ENCODE results near the gene VAV1.
"Not testable (repeated sequence)": the region's sequence is repeated elsewhere in the genome, so short reads cannot be mapped to it uniquely, and the experiment has no call there.

The VAV1 gene

DNA sequence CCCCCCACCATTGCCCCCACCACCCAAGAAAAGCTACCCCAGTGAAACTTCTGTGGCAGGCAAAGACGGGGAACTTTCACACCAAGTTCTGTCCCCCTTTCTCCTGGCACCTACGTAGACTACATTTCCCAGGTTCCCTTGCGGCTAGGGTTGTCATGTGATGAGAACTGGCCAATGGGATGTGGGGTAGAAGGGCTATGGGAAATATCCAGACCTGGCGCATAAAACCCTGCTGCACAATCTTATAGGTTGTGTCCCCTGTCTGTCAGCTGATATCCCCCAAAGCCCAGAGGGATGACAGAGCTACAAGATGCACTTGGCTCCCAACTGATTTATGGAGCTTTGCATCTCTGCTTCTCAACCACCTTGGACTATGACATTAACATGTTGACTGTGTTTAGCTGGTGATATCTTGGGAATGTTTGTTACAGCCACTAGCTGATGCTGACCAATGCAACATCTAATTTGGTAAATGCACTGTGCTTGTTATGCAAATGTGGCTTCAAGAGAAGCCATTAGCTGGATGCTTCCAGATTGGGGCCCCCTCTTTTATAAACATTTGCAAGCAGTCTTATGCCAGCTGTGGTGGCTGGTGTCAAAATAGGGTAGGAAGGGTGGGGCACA is 11.3 kb upstream of the VAV1 start:
- H3K36me3 ChIP-seq (ENCODE audit: control insufficient read depth in 2 of 2, insufficient read depth in 2 of 2, low read length in 2 of 2), result peaks cover 21 to 22% of the 10 kb centered on the region in 2 donors
- no peaks in the 10 kb centered on the region for H3K9me3 ChIP-seq (ENCODE audit: control insufficient read depth in 2 of 2, low read length in 2 of 2)
- no peak overlapping the region for H3K4me3 ChIP-seq (ENCODE audit: low read length in 2 of 2)
- no peaks in the 10 kb centered on the region for H3K27me3 ChIP-seq (ENCODE audit: control insufficient read depth in 2 of 2, insufficient read depth in 2 of 2, low read length in 2 of 2)
- H3K9ac ChIP-seq (ENCODE audit: low read depth in 1 of 2, low read length in 2 of 2), result no peak overlapping the region
- H3K27ac ChIP-seq (ENCODE audit: low read depth in 2 of 2, low read length in 2 of 2), result no peak overlapping the region
- H3K4me1 ChIP-seq (ENCODE audit: control insufficient read depth in 2 of 2, insufficient read depth in 2 of 2, low read length in 2 of 2), result peaks cover 2 to 9% of the 10 kb centered on the region in 2 donors

DNA sequence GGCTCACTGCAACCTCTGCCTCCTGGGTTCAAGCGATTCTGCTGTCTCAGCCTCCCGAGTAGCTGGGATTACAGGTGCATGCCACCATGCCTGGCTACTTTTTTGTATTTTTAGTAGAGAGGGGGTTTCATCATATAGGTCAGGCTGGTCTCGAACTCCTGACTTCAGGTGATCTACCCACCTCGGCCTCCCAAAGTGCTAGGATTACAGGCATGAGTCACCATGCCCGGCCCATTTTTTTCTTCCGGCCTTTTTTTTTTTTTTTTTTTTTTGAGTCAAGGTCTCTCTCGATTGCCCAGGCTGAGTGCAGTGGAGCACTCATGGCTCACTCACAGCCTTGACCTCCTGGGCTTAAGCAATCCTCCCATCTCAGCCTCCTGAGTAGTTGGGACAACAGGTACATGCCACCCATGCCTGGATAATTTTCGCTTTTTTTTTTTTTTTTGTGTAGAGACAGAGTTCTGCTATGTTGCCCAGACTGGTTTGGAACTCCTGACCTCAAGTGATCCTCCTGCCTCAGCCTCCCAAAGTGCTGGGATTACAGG is 10.2 kb upstream of the VAV1 start:
- not testable (repeated sequence) for H3K9ac ChIP-seq (ENCODE audit: low read depth in 1 of 2, low read length in 2 of 2); H3K4me3 ChIP-seq (ENCODE audit: low read length in 2 of 2); H3K9me3 ChIP-seq (ENCODE audit: control insufficient read depth in 2 of 2, low read length in 2 of 2); H3K27ac ChIP-seq (ENCODE audit: low read depth in 2 of 2, low read length in 2 of 2); H3K27me3 ChIP-seq (ENCODE audit: control insufficient read depth in 2 of 2, insufficient read depth in 2 of 2, low read length in 2 of 2)
- peaks cover 21 to 22% of the 10 kb centered on the region in 2 donors for H3K36me3 ChIP-seq (ENCODE audit: control insufficient read depth in 2 of 2, insufficient read depth in 2 of 2, low read length in 2 of 2)
- H3K4me1 ChIP-seq (ENCODE audit: control insufficient read depth in 2 of 2, insufficient read depth in 2 of 2, low read length in 2 of 2), result peaks cover 11 to 19% of the 10 kb centered on the region in 2 donors

DNA sequence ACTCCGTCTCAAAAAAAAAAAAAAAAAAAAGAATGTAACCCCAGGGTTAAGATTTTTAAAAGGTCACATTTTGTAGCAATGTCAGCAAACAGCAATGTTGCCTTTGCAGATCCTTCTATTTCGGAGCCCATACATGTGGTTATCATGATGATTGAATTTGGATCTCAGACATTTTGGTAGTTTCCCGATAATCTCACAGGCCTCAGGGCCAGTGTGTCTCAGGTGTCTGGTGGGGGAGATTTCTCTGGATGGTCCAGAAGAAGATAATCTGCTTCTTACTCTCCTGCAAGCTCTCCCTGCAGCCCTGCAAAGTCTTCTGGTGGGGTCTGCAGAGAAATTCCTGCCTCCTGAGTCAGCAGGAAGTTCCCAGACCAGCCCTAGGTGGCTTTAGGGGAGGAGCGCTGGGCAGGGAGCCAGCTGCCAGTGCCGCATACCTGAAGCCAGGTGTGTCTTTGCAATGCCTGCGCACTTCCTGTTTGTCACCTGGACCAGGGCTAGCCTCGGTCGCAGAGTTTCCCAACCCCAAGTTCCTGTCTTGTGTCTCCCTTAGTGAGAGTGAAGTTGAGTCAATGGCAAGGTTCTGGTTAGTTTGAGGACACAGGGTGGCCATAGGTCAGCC is 6.7 kb upstream of the VAV1 start:
- Histone ChIP-seq H3K9ac (ENCODE audit: low read depth in 1 of 2, low read length in 2 of 2) (peak overlapping the region; percentile 86 to 97), H3K27me3 (ENCODE audit: control insufficient read depth in 2 of 2, insufficient read depth in 2 of 2, low read length in 2 of 2) (peaks cover 0 to 3% of the 10 kb centered on the region in 2 donors), H3K4me1 (ENCODE audit: control insufficient read depth in 2 of 2, insufficient read depth in 2 of 2, low read length in 2 of 2) (peaks cover 17 to 25% of the 10 kb centered on the region in 2 donors), H3K9me3 (ENCODE audit: control insufficient read depth in 2 of 2, low read length in 2 of 2) (no peaks in the 10 kb centered on the region), H3K36me3 (ENCODE audit: control insufficient read depth in 2 of 2, insufficient read depth in 2 of 2, low read length in 2 of 2) (peaks cover 5 to 8% of the 10 kb centered on the region in 2 donors), H3K4me3 (ENCODE audit: low read length in 2 of 2) (peak overlapping the region; percentile 80 to 88), H3K27ac (ENCODE audit: low read depth in 2 of 2, low read length in 2 of 2) (peak overlapping the region; percentile 99)

DNA sequence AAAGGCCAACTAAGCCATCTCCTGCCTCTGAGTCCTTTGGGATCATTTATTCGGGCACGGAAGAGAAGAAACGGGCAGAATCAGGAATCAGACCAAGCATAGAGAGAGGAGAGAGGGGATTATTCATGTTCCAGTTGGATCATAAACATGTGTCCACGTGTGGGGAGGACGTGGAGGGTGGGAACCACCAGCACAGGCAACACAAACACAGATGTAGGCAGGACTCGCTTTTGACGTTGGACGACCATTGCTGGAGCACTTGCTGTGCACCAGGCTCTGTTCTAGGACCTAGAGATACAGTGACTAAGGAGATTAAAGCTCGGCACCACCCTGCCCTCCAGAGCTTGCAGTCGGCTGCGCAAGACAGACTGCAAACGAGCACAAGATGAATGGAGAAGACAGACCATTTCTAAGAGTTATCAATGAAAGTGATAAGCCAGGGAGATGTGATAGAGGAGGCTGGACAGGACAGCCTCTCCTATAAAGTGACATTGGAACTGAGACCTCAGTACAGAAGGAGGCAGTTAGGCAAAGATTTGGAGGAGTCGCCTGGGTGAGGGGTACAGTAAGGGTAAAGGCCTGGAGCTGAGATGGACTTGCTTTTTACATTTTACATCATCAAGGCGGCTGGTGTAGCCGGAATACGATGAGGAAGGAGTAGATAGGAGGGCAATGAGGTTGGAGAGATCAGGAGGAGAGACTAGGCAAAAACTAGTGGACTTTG is 6.0 kb upstream of the VAV1 start:
- H3K27me3 ChIP-seq (ENCODE audit: control insufficient read depth in 2 of 2, insufficient read depth in 2 of 2, low read length in 2 of 2), result peaks cover 0 to 3% of the 10 kb centered on the region in 2 donors
- peaks cover 17 to 25% of the 10 kb centered on the region in 2 donors for H3K4me1 ChIP-seq (ENCODE audit: control insufficient read depth in 2 of 2, insufficient read depth in 2 of 2, low read length in 2 of 2)
- H3K9me3 ChIP-seq (ENCODE audit: control insufficient read depth in 2 of 2, low read length in 2 of 2), result no peaks in the 10 kb centered on the region
- H3K27ac ChIP-seq (ENCODE audit: low read depth in 2 of 2, low read length in 2 of 2), result peak overlapping the region; percentile 99
- H3K9ac ChIP-seq (ENCODE audit: low read depth in 1 of 2, low read length in 2 of 2), result peak overlapping the region; percentile 86 to 97
- peak overlapping the region; percentile 80 to 88 for H3K4me3 ChIP-seq (ENCODE audit: low read length in 2 of 2)
- peaks cover 0 to 6% of the 10 kb centered on the region in 2 donors for H3K36me3 ChIP-seq (ENCODE audit: control insufficient read depth in 2 of 2, insufficient read depth in 2 of 2, low read length in 2 of 2)

DNA sequence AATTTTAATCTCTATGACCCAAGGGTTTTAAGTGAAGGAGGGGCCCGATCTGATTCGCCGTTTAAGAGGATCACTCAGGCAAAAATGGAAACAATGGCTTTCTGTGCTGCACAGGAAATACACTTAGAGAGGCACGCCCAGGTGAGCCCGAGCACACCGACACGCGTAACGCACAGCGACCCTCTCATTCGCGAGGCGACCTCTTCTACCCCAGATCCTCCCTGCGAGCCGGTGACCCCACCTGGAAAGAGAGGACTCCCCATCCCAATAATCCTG is 5.5 kb upstream of the VAV1 start:
- H3K36me3 ChIP-seq (ENCODE audit: control insufficient read depth in 2 of 2, insufficient read depth in 2 of 2, low read length in 2 of 2), result peaks cover 0 to 4% of the 10 kb centered on the region in 2 donors
- H3K4me1 ChIP-seq (ENCODE audit: control insufficient read depth in 2 of 2, insufficient read depth in 2 of 2, low read length in 2 of 2), result peaks cover 17 to 25% of the 10 kb centered on the region in 2 donors
- peaks cover 0 to 3% of the 10 kb centered on the region in 2 donors for H3K27me3 ChIP-seq (ENCODE audit: control insufficient read depth in 2 of 2, insufficient read depth in 2 of 2, low read length in 2 of 2)
- peak overlapping the region; percentile 99 for H3K27ac ChIP-seq (ENCODE audit: low read depth in 2 of 2, low read length in 2 of 2)
- peak overlapping the region; percentile 80 to 88 for H3K4me3 ChIP-seq (ENCODE audit: low read length in 2 of 2)
- H3K9ac ChIP-seq (ENCODE audit: low read depth in 1 of 2, low read length in 2 of 2), result peak overlapping the region; percentile 86 to 97
- no peaks in the 10 kb centered on the region for H3K9me3 ChIP-seq (ENCODE audit: control insufficient read depth in 2 of 2, low read length in 2 of 2)

DNA sequence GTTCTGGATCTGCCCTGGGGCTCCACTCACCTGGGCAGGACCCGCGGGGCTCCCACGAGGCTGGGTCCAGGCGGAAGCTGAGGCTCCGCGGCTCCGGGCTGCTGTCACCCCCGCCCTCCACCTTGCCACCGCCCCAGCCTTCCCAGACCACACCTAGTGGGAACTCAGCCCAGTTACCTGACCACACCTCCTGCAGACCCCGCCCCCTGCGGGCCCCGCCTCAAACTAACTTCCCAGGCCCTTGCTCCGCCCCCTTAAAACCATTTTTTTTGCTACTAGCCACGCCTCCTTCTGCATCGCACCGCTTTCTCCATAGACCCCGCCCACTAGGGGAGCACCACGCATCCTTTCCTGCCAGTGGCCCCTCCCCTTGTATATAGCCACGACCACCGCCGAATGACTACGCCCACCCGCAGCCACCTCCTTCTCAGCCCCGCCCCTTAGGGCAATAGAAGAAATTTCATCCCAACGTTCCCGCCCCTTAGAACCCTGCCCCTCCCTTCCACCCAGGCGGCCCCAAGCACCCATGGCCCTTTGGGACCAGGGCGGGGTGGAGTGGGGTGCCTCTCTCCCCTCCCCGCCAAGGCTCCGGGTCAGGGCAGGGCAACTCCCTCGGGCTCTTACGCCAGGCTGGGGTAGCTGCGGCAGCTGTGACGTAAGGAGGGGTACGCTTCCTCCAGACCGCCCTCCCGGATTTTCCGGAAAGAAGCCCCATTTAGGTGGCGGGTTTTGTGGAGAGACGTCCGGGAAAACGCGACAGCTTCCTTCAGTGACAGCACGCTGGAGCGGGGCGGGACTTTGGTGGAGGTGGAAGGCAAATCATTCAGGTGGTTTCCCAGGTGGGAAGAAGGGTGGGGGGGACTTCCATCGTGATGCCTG is 4.9 kb upstream of the VAV1 start, which contains the start of gene SH2D3A:
TSS of gene SH2D3A (minus strand) at position 79 of the 879 bp plus-strand sequence. CDS start 3,687 bp downstream, outside the sequence.
- H3K27me3 ChIP-seq (ENCODE audit: control insufficient read depth in 2 of 2, insufficient read depth in 2 of 2, low read length in 2 of 2), result peaks cover 0 to 3% of the 10 kb centered on the region in 2 donors
- H3K4me1 ChIP-seq (ENCODE audit: control insufficient read depth in 2 of 2, insufficient read depth in 2 of 2, low read length in 2 of 2), result peaks cover 20 to 25% of the 10 kb centered on the region in 2 donors
- peak within 1 kb of the TSS; percentile 80 to 88 for H3K4me3 ChIP-seq (ENCODE audit: low read length in 2 of 2)
- no peaks in the 10 kb centered on the region for H3K9me3 ChIP-seq (ENCODE audit: control insufficient read depth in 2 of 2, low read length in 2 of 2)
- peaks cover 0 to 4% of the 10 kb centered on the region in 2 donors for H3K36me3 ChIP-seq (ENCODE audit: control insufficient read depth in 2 of 2, insufficient read depth in 2 of 2, low read length in 2 of 2)
- peak within 1 kb of the TSS; percentile 86 to 97 for H3K9ac ChIP-seq (ENCODE audit: low read depth in 1 of 2, low read length in 2 of 2)
- peak within 1 kb of the TSS; percentile 99 for H3K27ac ChIP-seq (ENCODE audit: low read depth in 2 of 2, low read length in 2 of 2)

DNA sequence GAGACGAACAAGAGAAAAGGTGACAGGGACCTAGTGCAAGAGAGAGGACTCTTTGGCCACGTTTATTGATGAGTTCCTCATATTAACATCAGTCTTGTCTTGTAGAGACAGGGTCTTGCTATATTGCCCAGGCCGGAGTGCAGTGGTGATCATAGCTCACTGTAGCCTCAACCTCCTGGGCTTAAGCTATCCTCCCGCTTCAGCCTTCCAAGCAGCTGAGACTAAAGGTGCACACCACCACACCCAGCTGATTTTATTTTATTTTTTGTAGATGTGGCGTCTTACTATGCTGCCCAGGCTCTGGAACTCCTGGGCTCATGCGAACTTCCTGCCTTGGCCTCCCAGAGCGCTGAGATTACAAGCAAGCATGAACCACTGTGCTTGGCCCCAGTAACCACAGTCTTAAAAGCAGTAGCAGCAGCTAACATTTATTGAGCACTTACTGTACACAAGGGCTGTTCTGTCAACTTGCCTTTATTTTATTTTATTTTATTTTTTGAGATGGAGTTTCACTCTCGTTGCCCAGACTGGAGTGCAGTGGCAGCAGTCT is 4.2 kb upstream of the VAV1 start:
- Histone ChIP-seq H3K4me1 (ENCODE audit: control insufficient read depth in 2 of 2, insufficient read depth in 2 of 2, low read length in 2 of 2) (peaks cover 22 to 30% of the 10 kb centered on the region in 2 donors), H3K27ac (ENCODE audit: low read depth in 2 of 2, low read length in 2 of 2) (peak overlapping the region; percentile 99), H3K4me3 (ENCODE audit: low read length in 2 of 2) (peak overlapping the region; percentile 80 to 88), H3K9me3 (ENCODE audit: control insufficient read depth in 2 of 2, low read length in 2 of 2) (no peaks in the 10 kb centered on the region), H3K27me3 (ENCODE audit: control insufficient read depth in 2 of 2, insufficient read depth in 2 of 2, low read length in 2 of 2) (peaks cover 0 to 3% of the 10 kb centered on the region in 2 donors), H3K36me3 (ENCODE audit: control insufficient read depth in 2 of 2, insufficient read depth in 2 of 2, low read length in 2 of 2) (peaks cover 0 to 4% of the 10 kb centered on the region in 2 donors), H3K9ac (ENCODE audit: low read depth in 1 of 2, low read length in 2 of 2) (peak overlapping the region; percentile 32 to 64)

DNA sequence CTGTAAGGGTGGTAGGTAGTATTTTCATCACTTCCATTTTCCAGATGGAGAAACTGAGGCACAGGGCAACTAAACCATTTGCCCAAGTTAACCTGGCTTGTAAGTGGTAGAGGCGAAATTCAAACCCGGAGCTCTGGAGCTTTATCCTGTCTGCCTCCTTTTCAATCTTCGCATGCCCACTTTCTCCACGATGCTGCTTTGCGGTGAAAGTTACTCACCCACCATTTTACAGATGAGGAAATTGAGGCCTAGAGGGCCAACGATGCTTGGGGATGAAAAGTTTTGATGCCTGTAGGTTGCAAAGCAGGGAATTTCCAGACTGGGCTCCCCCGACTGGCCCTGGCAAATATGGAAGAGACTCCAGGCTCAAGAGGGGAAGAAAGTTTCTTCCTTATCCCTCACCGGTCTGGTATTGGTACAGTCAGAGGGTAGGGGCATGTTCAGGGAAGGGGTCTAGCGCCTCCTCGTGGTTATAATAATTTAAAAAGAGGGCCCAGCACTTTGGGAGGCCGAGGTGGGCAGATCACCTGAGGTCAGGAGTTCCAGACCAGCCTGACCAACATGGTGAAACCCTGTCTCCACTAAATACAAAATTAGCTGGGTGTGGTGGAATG is 3.4 kb upstream of the VAV1 start:
- Histone ChIP-seq H3K4me3 (ENCODE audit: low read length in 2 of 2) (no peak overlapping the region), H3K9ac (ENCODE audit: low read depth in 1 of 2, low read length in 2 of 2) (no peak overlapping the region), H3K27ac (ENCODE audit: low read depth in 2 of 2, low read length in 2 of 2) (no peak overlapping the region), H3K4me1 (ENCODE audit: control insufficient read depth in 2 of 2, insufficient read depth in 2 of 2, low read length in 2 of 2) (peaks cover 22 to 31% of the 10 kb centered on the region in 2 donors), H3K27me3 (ENCODE audit: control insufficient read depth in 2 of 2, insufficient read depth in 2 of 2, low read length in 2 of 2) (peaks cover 0 to 3% of the 10 kb centered on the region in 2 donors), H3K36me3 (ENCODE audit: control insufficient read depth in 2 of 2, insufficient read depth in 2 of 2, low read length in 2 of 2) (no peaks in the 10 kb centered on the region), H3K9me3 (ENCODE audit: control insufficient read depth in 2 of 2, low read length in 2 of 2) (no peaks in the 10 kb centered on the region)

DNA sequence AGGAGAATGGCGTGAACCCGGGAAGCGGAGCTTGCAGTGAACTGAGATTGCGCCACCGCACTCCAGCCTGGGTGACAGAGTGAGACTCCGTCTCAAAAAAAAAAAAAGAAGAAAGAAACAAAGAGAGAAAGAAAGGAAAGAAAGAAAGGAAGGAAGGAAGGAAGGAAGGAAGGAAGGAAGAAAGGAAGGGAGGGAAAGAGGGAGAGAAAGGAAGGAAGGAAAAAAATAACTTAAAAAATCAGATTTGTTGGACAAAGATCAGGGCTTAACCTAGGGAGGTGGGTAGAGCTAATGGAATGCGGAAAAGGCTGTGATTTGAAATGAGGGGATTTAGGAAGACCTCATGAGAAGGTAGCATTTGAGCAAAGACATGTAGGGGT is 870 bp upstream of the VAV1 start:
- H3K9ac ChIP-seq (ENCODE audit: low read depth in 1 of 2, low read length in 2 of 2); H3K27ac ChIP-seq (ENCODE audit: low read depth in 2 of 2, low read length in 2 of 2); H3K4me3 ChIP-seq (ENCODE audit: low read length in 2 of 2); H3K9me3 ChIP-seq (ENCODE audit: control insufficient read depth in 2 of 2, low read length in 2 of 2); H3K27me3 ChIP-seq (ENCODE audit: control insufficient read depth in 2 of 2, insufficient read depth in 2 of 2, low read length in 2 of 2); H3K36me3 ChIP-seq (ENCODE audit: control insufficient read depth in 2 of 2, insufficient read depth in 2 of 2, low read length in 2 of 2): not testable (repeated sequence)
- peaks cover 17 to 22% of the 10 kb centered on the region in 2 donors for H3K4me1 ChIP-seq (ENCODE audit: control insufficient read depth in 2 of 2, insufficient read depth in 2 of 2, low read length in 2 of 2)

Data from mucosa of rectum (tissue), 2 donors.